ENCODE results near the gene REEP1. TPM values are rescaled to one million over a fixed set of nuclear protein-coding genes. Genes with fewer than 3 reads are reported as not detected.

The REEP1 gene
- total and polyA plus RNA-seq, 2 of the 4 experiments (the other 2 are of a cell fraction) = under 0.01 to 0.03 TPM

- H3K4ac ChIP-seq (ENCODE audit: low read depth, low read length) = no peak overlapping the region
- no peak overlapping the region for H2AK9ac ChIP-seq (replicated peaks; ENCODE audit: low read depth, low read length, poor library complexity)
- no peak overlapping the region for H3K4me3 ChIP-seq (ENCODE audit: insufficient read depth, low read depth, low read length)
- WGBS, 2 experiments (ENCODE audit: extremely low coverage in 2 of 2, insufficient read length in 1 of 2) = no CpG with 5 or more reads among the region's 5 CpGs
- H3K9ac ChIP-seq (ENCODE audit: low read depth, low read length) = no peak overlapping the region
- DNase-seq (no peak), ATAC-seq (ENCODE audit: low read depth) (no peak)
- no peak overlapping the region for H4K91ac ChIP-seq (ENCODE audit: insufficient read depth, low read depth, low read length)
- intact Hi-C loops (cut with micrococcal nuclease) (no loop called here), in situ Hi-C loops (cut with MboI; ENCODE audit: low sequenced_read_pairs) (no loop called here), dilution Hi-C loops (cut with HindIII; ENCODE audit: low sequenced_read_pairs, unreplicated experiment) (no loop called here)
- no peak for TF ChIP-seq MAZ (IDR thresholded peaks at IDR 0.05; ENCODE audit: borderline replicate concordance, low read depth, low read length)
- TF ChIP-seq RAD21 (IDR thresholded peaks at IDR 0.05; ENCODE audit: low read length) = no peak
- TF ChIP-seq CTCF (conservative IDR thresholded peaks at IDR 0.05; ENCODE audit: low read depth, low read length) = no peak
- no peak for TF ChIP-seq CEBPB (IDR thresholded peaks at IDR 0.05; ENCODE audit: low read depth, low read length)
- TF ChIP-seq CHD1 (IDR thresholded peaks at IDR 0.05; ENCODE audit: low read depth, low read length) = no peak
- no peak for TF ChIP-seq USF2 (IDR thresholded peaks at IDR 0.05; ENCODE audit: low read depth, low read length)
- TF ChIP-seq ELK1 (IDR thresholded peaks at IDR 0.05; ENCODE audit: borderline replicate concordance, low read depth, low read length) = no peak
- TF ChIP-seq SMC3 (IDR thresholded peaks at IDR 0.05; ENCODE audit: low read depth, low read length) = no peak
- H3K36me3 ChIP-seq (ENCODE audit: control insufficient read depth, insufficient read depth, low read length) = no peaks in the 10 kb centered on the region
- no peak overlapping the region for H3K4me2 ChIP-seq (ENCODE audit: low read depth, low read length)
- H2AFZ ChIP-seq (replicated peaks; ENCODE audit: low read length, poor library complexity) = no peak overlapping the region
- CTCF ChIA-PET = no interaction called here
- no peak overlapping the region for H3K14ac ChIP-seq (replicated peaks; ENCODE audit: low read depth, low read length)
- no peak overlapping the region for H2BK20ac ChIP-seq (ENCODE audit: low read depth, low read length)
- no TSS peak for BruUV-seq (replicated peaks)
- H3K23ac ChIP-seq (ENCODE audit: low read depth, low read length) = no peak overlapping the region
- H2AK5ac ChIP-seq (ENCODE audit: low read depth, low read length) = no peak overlapping the region
- no peak overlapping the region for H4K5ac ChIP-seq (ENCODE audit: low read depth, low read length)
- H2BK15ac ChIP-seq (ENCODE audit: low read depth, low read length) = no peak overlapping the region
- peaks cover 5% of the 10 kb centered on the region for H3K27me3 ChIP-seq (ENCODE audit: control insufficient read depth, insufficient read depth, low read length)
- H2BK5ac ChIP-seq (ENCODE audit: low read depth, low read length, poor library complexity, severe bottlenecking) = no peak overlapping the region
- H3K79me1 ChIP-seq (ENCODE audit: low read depth in 1 of 2, low read length in 2 of 2) = no peaks in the 10 kb centered on the region
- POLR2A ChIA-PET (ENCODE audit: unreplicated experiment) = no interaction called here
- H3K27ac ChIP-seq (ENCODE audit: insufficient read depth, low read length) = no peak overlapping the region
- no peaks in the 10 kb centered on the region for H3K9me3 ChIP-seq (ENCODE audit: control insufficient read depth, insufficient read depth, low read length)
- no peaks in the 10 kb centered on the region for H4K20me1 ChIP-seq (ENCODE audit: insufficient read depth, low read length)
- no peaks in the 10 kb centered on the region for H3K4me1 ChIP-seq (ENCODE audit: control insufficient read depth, insufficient read depth, low read length)
- no peak overlapping the region for H3K56ac ChIP-seq (ENCODE audit: extremely low read depth, insufficient read depth, low read length)
- no peaks in the 10 kb centered on the region for H3K9me1 ChIP-seq (ENCODE audit: insufficient read depth, low read length)
- no peak overlapping the region for H4K8ac ChIP-seq (ENCODE audit: low read depth in 2 of 2, low read length in 2 of 2)
- H2BK120ac ChIP-seq (ENCODE audit: low read depth, low read length) = no peak overlapping the region
- no peak overlapping the region for H3K18ac ChIP-seq (ENCODE audit: low read depth, low read length)
Observed at GRCh38 chr2:86357392-86357963, 20.1 kb upstream of the REEP1 start.

Measured in IMR-90 (cell line).